AG09309 (cell line): ENCODE data around the gene CTSW.

Experiments used
- DNase-seq: peaks from one replicate; pipeline ENCODE4 v3.0.0-alpha.2; 2010; ENCODE audit warnings: low read depth
- H3K4me3 ChIP-seq: 2 replicates; pipeline ENCODE4 v1.5.1; 2011; ENCODE audit warnings: mild to moderate bottlenecking, low read depth, low read length, moderate library complexity; ENCODE audit not compliant: control insufficient read depth
- TF ChIP-seq, protein P1 (sequence below): IDR thresholded peaks from 2 replicates; pipeline ENCODE4 v1.5.1; 2011; ENCODE audit warnings: mild to moderate bottlenecking, low read depth, low read length, inconsistent platforms; ENCODE audit not compliant: insufficient read depth, control insufficient read depth; ENCODE audit errors: missing control alignments

CTSW gene

GRCh38 chr11:65860278-65861164 is 19.1 kb upstream of the CTSW start, which contains the start of gene MUS81:
Gene MUS81, plus strand, starts transcription at chr11:65860433. Its CDS starts 321 bp downstream, at chr11:65860754.
- DNase-seq, result peak; percentile 88
- TF ChIP-seq, protein P1, sequence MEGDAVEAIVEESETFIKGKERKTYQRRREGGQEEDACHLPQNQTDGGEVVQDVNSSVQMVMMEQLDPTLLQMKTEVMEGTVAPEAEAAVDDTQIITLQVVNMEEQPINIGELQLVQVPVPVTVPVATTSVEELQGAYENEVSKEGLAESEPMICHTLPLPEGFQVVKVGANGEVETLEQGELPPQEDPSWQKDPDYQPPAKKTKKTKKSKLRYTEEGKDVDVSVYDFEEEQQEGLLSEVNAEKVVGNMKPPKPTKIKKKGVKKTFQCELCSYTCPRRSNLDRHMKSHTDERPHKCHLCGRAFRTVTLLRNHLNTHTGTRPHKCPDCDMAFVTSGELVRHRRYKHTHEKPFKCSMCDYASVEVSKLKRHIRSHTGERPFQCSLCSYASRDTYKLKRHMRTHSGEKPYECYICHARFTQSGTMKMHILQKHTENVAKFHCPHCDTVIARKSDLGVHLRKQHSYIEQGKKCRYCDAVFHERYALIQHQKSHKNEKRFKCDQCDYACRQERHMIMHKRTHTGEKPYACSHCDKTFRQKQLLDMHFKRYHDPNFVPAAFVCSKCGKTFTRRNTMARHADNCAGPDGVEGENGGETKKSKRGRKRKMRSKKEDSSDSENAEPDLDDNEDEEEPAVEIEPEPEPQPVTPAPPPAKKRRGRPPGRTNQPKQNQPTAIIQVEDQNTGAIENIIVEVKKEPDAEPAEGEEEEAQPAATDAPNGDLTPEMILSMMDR, result peak; percentile 92
- H3K4me3 ChIP-seq, result peak within 1 kb of the TSS; percentile 84

- H3K4me3 ChIP-seq, result peak overlapping the region; percentile 84
- TF ChIP-seq, protein P1, result no peak
- no peak for DNase-seq
Measured at GRCh38 chr11:65861165-65861505, 18.5 kb upstream of the CTSW start.

DNA sequence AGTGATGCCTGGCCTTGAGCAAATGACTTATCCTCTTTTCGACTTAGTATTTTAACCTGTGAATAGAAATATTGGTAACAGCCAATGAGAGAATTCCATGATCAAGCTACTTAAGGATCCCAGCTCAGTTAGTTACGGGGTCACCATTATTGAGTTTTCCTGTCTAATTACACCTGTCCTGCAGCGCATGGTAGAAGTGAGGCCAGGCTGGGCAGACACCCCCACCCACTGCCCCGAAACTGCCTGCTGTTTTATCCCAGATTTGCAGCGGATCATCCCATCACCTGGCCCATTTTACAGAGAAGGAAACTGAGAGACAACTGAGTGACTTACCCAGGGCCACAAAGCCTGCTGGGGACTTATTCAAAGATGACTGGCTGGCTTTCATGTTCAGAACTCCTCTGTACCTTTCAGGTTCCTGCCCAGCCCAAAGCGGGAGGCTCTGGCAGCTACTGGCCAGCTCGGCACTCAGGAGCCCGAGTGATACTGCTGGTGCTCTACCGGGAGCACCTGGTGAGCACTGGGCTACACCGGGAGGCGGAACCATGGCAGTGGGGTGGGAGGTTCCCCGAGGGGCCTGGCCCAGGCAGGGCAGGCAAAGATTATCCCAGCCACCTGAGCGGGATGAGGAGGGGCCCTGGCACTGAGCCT is 18.0 kb upstream of the CTSW start:
- H3K4me3 ChIP-seq, result peak overlapping the region; percentile 84
- TF ChIP-seq, protein P1, result no peak

GRCh38 chr11:65862191-65862735 is 17.4 kb upstream of the CTSW start:
- TF ChIP-seq, protein P1, result no peak
- H3K4me3 ChIP-seq, result no peak overlapping the region
- no peak for DNase-seq

More for the DNA sequence above, 18.0 kb upstream of the CTSW start:
- DNase-seq, result no peak

- TF ChIP-seq, protein P1, result no peak
- DNase-seq, result no peak
- H3K4me3 ChIP-seq, result no peak overlapping the region
Measured at GRCh38 chr11:65862941-65863888, 16.4 kb upstream of the CTSW start.

- TF ChIP-seq, protein P1, result no peak
- no peak overlapping the region for H3K4me3 ChIP-seq
- no peak for DNase-seq
Measured at GRCh38 chr11:65863889-65864705, 15.5 kb upstream of the CTSW start.
